HCT116 (cell line): ENCODE measurements around the gene PSTPIP1. TPM values are rescaled to one million over a fixed set of nuclear protein-coding genes. Genes with fewer than 3 reads are reported as not detected.

Experiments used
- ATAC-seq: fragments of 200-7000 bp; cut with Tn5 transposase; 2 replicates; pipeline ENCODE4 v1.9.1; 2020; ENCODE audit warnings: mild to moderate bottlenecking, moderate library complexity
- BruUV-seq: library from RNA; stranded (reverse); fragments of 400-500 nt; replicated peaks from 2 replicates; lab custom pipeline; 2021; lab: Mats Ljungman, UMichigan
- CTCF ChIA-PET: fragments of 300-600 bp; sonication (Branson Sonifier 250); formaldehyde crosslinking; loops from one replicate; lab custom pipeline; 2021; ENCODE audit warnings: antibody characterized with exemption; lab: Charles Lee
- POLR2A ChIA-PET: fragments of 300-600, 350-600 bp; sonication (Branson Sonifier 250); formaldehyde crosslinking; loops from one replicate; lab custom pipeline; 2021; ENCODE audit warnings: antibody characterized with exemption; lab: Charles Lee
- RAD21 ChIA-PET, 2 experiments: fragments of 300-600 bp; sonication (Branson Sonifier 250); formaldehyde crosslinking; loops; one replicate each; lab custom pipeline; 2023; ENCODE audit warnings: low total read pairs in 2 of 2; ENCODE audit not compliant: uncharacterized antibody in 2 of 2, unreplicated experiment in 2 of 2, low non-redundant PET in 1 of 2; lab: Charles Lee
- DNase-seq: peaks from one replicate; pipeline ENCODE4 v3.0.0-alpha.2; 2010; ENCODE audit warnings: low read depth, low spot score
- H2AFZ ChIP-seq: fragments of 200-600 bp; shearing (Covaris generic), sonication (generic); 2 replicates; pipeline ENCODE4 v1.6.1; 2017; ENCODE audit warnings: low read depth, mixed run types, mixed read lengths, antibody characterized with exemption, low read length; ENCODE audit not compliant: poor library complexity, severe bottlenecking
- H3K27ac ChIP-seq: 2 replicates; pipeline ENCODE4 v1.5.1; 2012; ENCODE audit warnings: low read depth, low read length
- H3K27me3 ChIP-seq: fragments of 200-600 bp; sonication (generic); 2 replicates; pipeline ENCODE4 v1.6.1; 2016; ENCODE audit warnings: mixed run types, low read length, mixed read lengths; ENCODE audit not compliant: insufficient read depth
- H3K36me3 ChIP-seq, 2 experiments: fragments of 200-500 bp in 1 of 2; fragments of 200-600 bp in 1 of 2; sonication (Bioruptor generic) in 1 of 2; sonication (generic) in 1 of 2; 2 replicates each; pipeline versions ENCODE4 v1.5.1 to v1.6.1; 2014 to 2016; ENCODE audit warnings: low read length in 2 of 2, inconsistent platforms in 1 of 2, mixed read lengths in 1 of 2, mixed run types in 1 of 2; ENCODE audit not compliant: insufficient read depth in 2 of 2, control insufficient read depth in 1 of 2
- H3K4me1 ChIP-seq, 2 experiments: fragments of 200-600 bp in 1 of 2; sonication (generic) in 1 of 2; 2 replicates each; pipeline versions ENCODE4 v1.5.1 to v1.6.1; 2012 to 2017; ENCODE audit warnings: low read length in 2 of 2, inconsistent platforms in 1 of 2, mild to moderate bottlenecking in 1 of 2, mixed read lengths in 1 of 2, mixed run types in 1 of 2, moderate library complexity in 1 of 2; ENCODE audit not compliant: insufficient read depth in 2 of 2, control insufficient read depth in 1 of 2
- H3K4me2 ChIP-seq: fragments of 200-600 bp; sonication (generic); 2 replicates; pipeline ENCODE4 v1.6.1; 2017; ENCODE audit warnings: mixed run types, low read length, mixed read lengths
- H3K4me3 ChIP-seq, 2 experiments: fragments of 200-600 bp in 1 of 2; sonication (generic) in 1 of 2; replicated peaks in 1 of 2; 2 replicates each; pipeline ENCODE4 v1.5.1; 2011 to 2016; ENCODE audit warnings: low read length in 2 of 2, control low read depth in 1 of 2, low read depth in 1 of 2, mild to moderate bottlenecking in 1 of 2, mixed read lengths in 1 of 2, mixed run types in 1 of 2
- H3K79me2 ChIP-seq: fragments of 200-600 bp; sonication (generic); 2 replicates; pipeline ENCODE4 v1.6.1; 2017; ENCODE audit warnings: mild to moderate bottlenecking, mixed run types, low read length, moderate library complexity, mixed read lengths; ENCODE audit not compliant: insufficient read depth
- H3K9ac ChIP-seq: fragments of 200-600 bp; sonication (generic); 2 replicates; pipeline ENCODE4 v1.6.1; 2016; ENCODE audit warnings: low read length, mixed read lengths
- H3K9me2 ChIP-seq: fragments of 200-600 bp; sonication (generic), shearing (Covaris generic); 2 replicates; pipeline ENCODE4 v1.6.1; 2017; ENCODE audit warnings: mixed run types, mild to moderate bottlenecking, moderate library complexity; ENCODE audit not compliant: insufficient read depth
- H3K9me3 ChIP-seq, 2 experiments: fragments of 200-500 bp in 1 of 2; fragments of 200-600 bp in 1 of 2; sonication (Bioruptor generic) in 1 of 2; sonication (generic) in 1 of 2; 2 replicates each; pipeline ENCODE4 v1.6.1; 2014 to 2017; ENCODE audit warnings: low read length in 2 of 2, mixed read lengths in 2 of 2, inconsistent platforms in 1 of 2, low read depth in 1 of 2, mild to moderate bottlenecking in 1 of 2, mixed run types in 1 of 2, moderate library complexity in 1 of 2; ENCODE audit not compliant: control insufficient read depth in 1 of 2, insufficient read depth in 1 of 2
- H4K20me1 ChIP-seq: fragments of 200-600 bp; sonication (generic), shearing (Covaris generic); 2 replicates; pipeline ENCODE4 v1.6.1; 2017; ENCODE audit warnings: mixed run types, mild to moderate bottlenecking, moderate library complexity; ENCODE audit not compliant: insufficient read depth
- CEBPB ChIP-seq: IDR thresholded peaks from 2 replicates; pipeline ENCODE4 v1.6.1; 2012; ENCODE audit warnings: low read depth
- ELF1 ChIP-seq: IDR thresholded peaks from 2 replicates; pipeline ENCODE4 v1.6.1; 2012; ENCODE audit warnings: low read depth, borderline replicate concordance
- EZH2 ChIP-seq: fragments of 200-600 bp; sonication (generic); IDR thresholded peaks from 2 replicates; pipeline ENCODE4 v1.6.1; 2017; ENCODE audit warnings: antibody characterized with exemption, mixed run types
- EZH2phosphoT487 ChIP-seq: fragments of 200-600 bp; IDR thresholded peaks from 2 replicates; pipeline ENCODE4 v1.6.1; 2018; ENCODE audit warnings: antibody characterized with exemption, borderline replicate concordance
- JUND ChIP-seq: IDR thresholded peaks from 2 replicates; pipeline ENCODE4 v1.6.1; 2012
- POLR2A ChIP-seq: IDR thresholded peaks from 2 replicates; pipeline ENCODE4 v1.7.0; 2011; ENCODE audit warnings: borderline replicate concordance; ENCODE audit not compliant: insufficient read depth, insufficient read length; ENCODE audit errors: extremely low read depth
- POLR2AphosphoS5 ChIP-seq: IDR thresholded peaks from 2 replicates; pipeline ENCODE4 v1.6.1; 2011; ENCODE audit warnings: mild to moderate bottlenecking, low read depth, low read length, moderate library complexity
- SIN3A ChIP-seq: IDR thresholded peaks from 2 replicates; pipeline ENCODE4 v1.6.1; 2012; ENCODE audit warnings: low read depth
- SRF ChIP-seq: IDR thresholded peaks from 2 replicates; pipeline ENCODE4 v1.6.1; 2012; ENCODE audit warnings: low read depth
- YY1 ChIP-seq: IDR thresholded peaks from 2 replicates; pipeline ENCODE4 v1.6.1; 2011; ENCODE audit warnings: low read length, low read depth, moderate library complexity, mild to moderate bottlenecking; ENCODE audit not compliant: insufficient replicate concordance; ENCODE audit errors: extremely low read depth
- intact Hi-C: fragments of 100-400 bp; cut with micrococcal nuclease; formaldehyde crosslinking; loops from 2 replicates; pipeline ENCODE4 v1.10.0; 2022
- total RNA-seq: library from RNA; stranded (reverse); gene quantifications from one replicate; pipeline ENCODE4 v1.2.1, GENCODE V29; 2021; ENCODE audit not compliant: unreplicated experiment
- TF ChIP-seq, protein P1 (sequence below), 3 experiments: fragments of 200-600 bp in 1 of 3; sonication (generic) in 1 of 3; IDR thresholded peaks in 2 of 3; conservative IDR thresholded peaks in 1 of 3; 2 replicates each; pipeline ENCODE4 v1.5.1; 2012 to 2017; ENCODE audit warnings: low read depth in 2 of 3, low read length in 2 of 3, antibody characterized with exemption in 1 of 3, borderline replicate concordance in 1 of 3, control low read depth in 1 of 3, mild to moderate bottlenecking in 1 of 3, mixed read lengths in 1 of 3, mixed run types in 1 of 3, moderate library complexity in 1 of 3; ENCODE audit not compliant: insufficient read depth in 1 of 3
- TF ChIP-seq, protein P2 (sequence below): IDR thresholded peaks from 2 replicates; pipeline ENCODE4 v1.6.1; 2012
- TF ChIP-seq, protein P3 (sequence below): IDR thresholded peaks from 2 replicates; pipeline ENCODE4 v1.6.1; 2011; ENCODE audit warnings: mild to moderate bottlenecking, low read length, moderate library complexity; ENCODE audit not compliant: insufficient replicate concordance; ENCODE audit errors: extremely low read depth

PSTPIP1 gene
- total RNA-seq, 1 experiment from 2014 or later = 0.79 TPM

DNA sequence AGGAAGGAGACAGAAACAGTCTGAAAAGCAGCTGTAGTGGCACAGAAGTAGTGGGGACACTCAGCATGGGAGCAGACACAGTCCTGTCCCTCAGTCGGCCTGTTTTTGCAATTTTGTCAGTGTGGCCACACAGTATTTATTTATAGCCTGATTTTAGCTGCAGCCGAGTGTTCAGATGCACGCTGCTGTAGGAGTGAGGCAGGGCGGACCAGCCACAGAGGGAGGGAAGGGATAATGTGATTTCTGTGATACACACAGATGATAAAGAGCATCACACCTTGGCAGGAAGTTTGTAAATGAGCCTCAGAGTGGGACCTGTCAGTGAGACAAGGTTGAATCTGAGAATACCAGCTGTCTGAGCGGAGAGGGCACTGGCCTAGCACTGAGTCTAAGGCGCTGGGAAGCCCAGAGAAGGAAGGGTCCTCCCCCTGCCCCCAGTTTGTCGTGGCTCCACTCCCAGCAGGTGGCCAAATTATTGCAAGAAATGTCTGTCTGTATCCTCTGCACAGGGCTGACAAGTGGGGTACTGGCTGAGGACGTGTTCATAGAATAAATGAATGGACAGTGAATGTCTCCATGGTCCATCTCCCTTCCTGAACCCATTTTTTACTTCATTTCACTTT is 3.8 kb downstream of the PSTPIP1 start:
- Histone ChIP-seq H3K9me3 (no peaks in the 10 kb centered on the region), H3K27ac (no peak overlapping the region), H3K36me3 (no peaks in the 10 kb centered on the region), H3K9me2 (no peaks in the 10 kb centered on the region), H3K27me3 (no peaks in the 10 kb centered on the region), H3K79me2 (no peaks in the 10 kb centered on the region), H4K20me1 (no peaks in the 10 kb centered on the region)
- intact Hi-C loops = no loop called here
- ATAC-seq = no peak
- CTCF ChIA-PET = no interaction called here
- TF ChIP-seq SRF (no peak), EZH2 (no peak), CEBPB (no peak), YY1 (no peak), POLR2A (no peak), SIN3A (no peak), POLR2AphosphoS5 (no peak), ELF1 (no peak), JUND (no peak), EZH2phosphoT487 (no peak)
- TF ChIP-seq, protein P1, sequence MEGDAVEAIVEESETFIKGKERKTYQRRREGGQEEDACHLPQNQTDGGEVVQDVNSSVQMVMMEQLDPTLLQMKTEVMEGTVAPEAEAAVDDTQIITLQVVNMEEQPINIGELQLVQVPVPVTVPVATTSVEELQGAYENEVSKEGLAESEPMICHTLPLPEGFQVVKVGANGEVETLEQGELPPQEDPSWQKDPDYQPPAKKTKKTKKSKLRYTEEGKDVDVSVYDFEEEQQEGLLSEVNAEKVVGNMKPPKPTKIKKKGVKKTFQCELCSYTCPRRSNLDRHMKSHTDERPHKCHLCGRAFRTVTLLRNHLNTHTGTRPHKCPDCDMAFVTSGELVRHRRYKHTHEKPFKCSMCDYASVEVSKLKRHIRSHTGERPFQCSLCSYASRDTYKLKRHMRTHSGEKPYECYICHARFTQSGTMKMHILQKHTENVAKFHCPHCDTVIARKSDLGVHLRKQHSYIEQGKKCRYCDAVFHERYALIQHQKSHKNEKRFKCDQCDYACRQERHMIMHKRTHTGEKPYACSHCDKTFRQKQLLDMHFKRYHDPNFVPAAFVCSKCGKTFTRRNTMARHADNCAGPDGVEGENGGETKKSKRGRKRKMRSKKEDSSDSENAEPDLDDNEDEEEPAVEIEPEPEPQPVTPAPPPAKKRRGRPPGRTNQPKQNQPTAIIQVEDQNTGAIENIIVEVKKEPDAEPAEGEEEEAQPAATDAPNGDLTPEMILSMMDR (IDR thresholded peaks at IDR 0.05 in 2 of 3, conservative IDR thresholded peaks at IDR 0.05 in 1 of 3; ENCODE audit: borderline replicate concordance in 1 of 3, insufficient read depth in 1 of 3, low read depth in 2 of 3, low read length in 2 of 3) = no peak
- TF ChIP-seq, protein P2, sequence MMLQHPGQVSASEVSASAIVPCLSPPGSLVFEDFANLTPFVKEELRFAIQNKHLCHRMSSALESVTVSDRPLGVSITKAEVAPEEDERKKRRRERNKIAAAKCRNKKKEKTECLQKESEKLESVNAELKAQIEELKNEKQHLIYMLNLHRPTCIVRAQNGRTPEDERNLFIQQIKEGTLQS = no peak
- TF ChIP-seq, protein P3, sequence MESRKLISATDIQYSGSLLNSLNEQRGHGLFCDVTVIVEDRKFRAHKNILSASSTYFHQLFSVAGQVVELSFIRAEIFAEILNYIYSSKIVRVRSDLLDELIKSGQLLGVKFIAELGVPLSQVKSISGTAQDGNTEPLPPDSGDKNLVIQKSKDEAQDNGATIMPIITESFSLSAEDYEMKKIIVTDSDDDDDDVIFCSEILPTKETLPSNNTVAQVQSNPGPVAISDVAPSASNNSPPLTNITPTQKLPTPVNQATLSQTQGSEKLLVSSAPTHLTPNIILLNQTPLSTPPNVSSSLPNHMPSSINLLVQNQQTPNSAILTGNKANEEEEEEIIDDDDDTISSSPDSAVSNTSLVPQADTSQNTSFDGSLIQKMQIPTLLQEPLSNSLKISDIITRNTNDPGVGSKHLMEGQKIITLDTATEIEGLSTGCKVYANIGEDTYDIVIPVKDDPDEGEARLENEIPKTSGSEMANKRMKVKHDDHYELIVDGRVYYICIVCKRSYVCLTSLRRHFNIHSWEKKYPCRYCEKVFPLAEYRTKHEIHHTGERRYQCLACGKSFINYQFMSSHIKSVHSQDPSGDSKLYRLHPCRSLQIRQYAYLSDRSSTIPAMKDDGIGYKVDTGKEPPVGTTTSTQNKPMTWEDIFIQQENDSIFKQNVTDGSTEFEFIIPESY = no peak
- TF ChIP-seq, all 23 proteins: peak for 0
- ChIA-PET RAD21 (no interaction called here), POLR2A (no interaction called here)
- Histone ChIP-seq H3K4me3 (no peak overlapping the region), H3K4me2 (no peak overlapping the region), H3K4me1 (no peaks in the 10 kb centered on the region), H2AFZ (no peak overlapping the region), H3K9ac (no peak overlapping the region)
- DNase-seq = no peak
- no TSS peak for BruUV-seq
